H1 (cell line): Measurements from ENCODE around the gene TAS2R41. TPM values are rescaled to one million over a fixed set of nuclear protein-coding genes. Genes with fewer than 3 reads are reported as not detected.

Source experiments
- SP4 ChIP-seq: IDR thresholded peaks from 2 replicates; pipeline ENCODE4 v1.6.1; 2012; ENCODE audit warnings: low read length, inconsistent platforms
- TCF12 ChIP-seq: IDR thresholded peaks from 2 replicates; pipeline ENCODE4 v1.6.1; 2011; ENCODE audit warnings: low read depth, mild to moderate bottlenecking, low read length
- polyA plus RNA-seq, 7 experiments: library from polyadenylated mRNA; depleted of rRNA in 3 of 7; stranded (reverse) in 5 of 7; unstranded in 2 of 7; fragments of >200 nt in 5 of 7; fragments of 200-250 nt in 2 of 7; gene quantifications; 1 replicate in 5 of 7; 2 replicates in 1 of 7; 4 replicates in 1 of 7; pipeline versions ENCODE4 v1.2.1 to v1.2.3, GENCODE V29; 2011 to 2013; ENCODE audit warnings: missing spikeins in 2 of 7, mixed read lengths in 2 of 7
- total RNA-seq: library from RNA; stranded (reverse); fragmentation: NEBNext Ultra II Directional; extraction: Animal tissue kit (Norgen Biotek cat#: 25700); gene quantifications from 2 replicates; pipeline ENCODE4 v1.2.1, GENCODE V29; 2021
- TF ChIP-seq, protein P1 (sequence below), 3 experiments: IDR thresholded peaks; 1 replicate in 2 of 3; 2 replicates in 1 of 3; pipeline versions ENCODE4 v1.5.1 to v1.6.1; 2011; ENCODE audit warnings: low read length in 3 of 3, mild to moderate bottlenecking in 3 of 3, inconsistent platforms in 2 of 3, low read depth in 1 of 3, moderate library complexity in 1 of 3; ENCODE audit not compliant: insufficient read depth in 1 of 3; ENCODE audit errors: control extremely low read depth in 1 of 3
- TF ChIP-seq, protein P2 (sequence below): IDR thresholded peaks from 2 replicates; pipeline ENCODE4 v1.6.1; 2011; ENCODE audit warnings: low read depth, mild to moderate bottlenecking, low read length; ENCODE audit not compliant: insufficient read depth

TAS2R41 gene
- total and polyA plus RNA-seq, 2 of the 8 experiments (the other 6 are each of a cell fraction or from before 2014, with no cell fraction given), result 0.12 TPM; not detected in 1

DNA sequence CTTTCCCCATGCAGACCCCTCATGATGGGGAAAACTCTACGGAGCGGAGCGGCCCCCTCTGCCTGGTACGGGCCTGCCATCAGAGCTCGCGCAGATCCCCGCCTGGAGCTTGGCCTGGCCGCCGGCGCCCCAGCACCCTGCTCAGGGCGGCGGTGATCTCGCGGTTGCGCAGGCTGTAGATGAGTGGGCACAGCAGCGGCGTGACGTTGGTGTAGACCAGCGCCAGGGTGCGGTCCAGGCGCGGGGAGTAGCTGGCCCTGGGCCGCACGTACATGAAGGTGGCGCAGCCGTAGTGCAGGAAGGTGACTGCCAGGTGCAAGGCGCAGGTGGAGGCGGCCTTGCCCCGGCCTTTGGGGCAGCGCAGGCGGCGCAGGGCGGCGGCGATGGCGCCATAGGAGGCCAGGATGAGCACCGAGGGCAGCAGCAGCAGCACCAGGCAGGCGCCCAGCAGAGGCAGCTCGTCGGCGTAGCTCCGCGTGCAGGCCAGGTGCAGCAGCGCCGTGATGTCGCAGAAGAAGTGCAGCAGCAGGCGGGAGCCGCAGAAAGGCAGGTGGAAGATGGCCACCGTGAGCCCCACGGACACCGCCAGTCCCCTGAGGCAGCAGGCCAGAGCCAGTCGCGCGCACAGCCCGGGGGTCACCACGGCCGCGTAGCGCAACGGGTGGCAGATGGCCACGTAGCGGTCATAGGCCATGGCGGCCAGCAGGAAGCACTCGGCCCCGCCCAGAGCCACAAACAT, 33.4 kb downstream of the TAS2R41 start (continued):
- TF ChIP-seq, protein P1, sequence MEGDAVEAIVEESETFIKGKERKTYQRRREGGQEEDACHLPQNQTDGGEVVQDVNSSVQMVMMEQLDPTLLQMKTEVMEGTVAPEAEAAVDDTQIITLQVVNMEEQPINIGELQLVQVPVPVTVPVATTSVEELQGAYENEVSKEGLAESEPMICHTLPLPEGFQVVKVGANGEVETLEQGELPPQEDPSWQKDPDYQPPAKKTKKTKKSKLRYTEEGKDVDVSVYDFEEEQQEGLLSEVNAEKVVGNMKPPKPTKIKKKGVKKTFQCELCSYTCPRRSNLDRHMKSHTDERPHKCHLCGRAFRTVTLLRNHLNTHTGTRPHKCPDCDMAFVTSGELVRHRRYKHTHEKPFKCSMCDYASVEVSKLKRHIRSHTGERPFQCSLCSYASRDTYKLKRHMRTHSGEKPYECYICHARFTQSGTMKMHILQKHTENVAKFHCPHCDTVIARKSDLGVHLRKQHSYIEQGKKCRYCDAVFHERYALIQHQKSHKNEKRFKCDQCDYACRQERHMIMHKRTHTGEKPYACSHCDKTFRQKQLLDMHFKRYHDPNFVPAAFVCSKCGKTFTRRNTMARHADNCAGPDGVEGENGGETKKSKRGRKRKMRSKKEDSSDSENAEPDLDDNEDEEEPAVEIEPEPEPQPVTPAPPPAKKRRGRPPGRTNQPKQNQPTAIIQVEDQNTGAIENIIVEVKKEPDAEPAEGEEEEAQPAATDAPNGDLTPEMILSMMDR (IDR thresholded peaks at IDR 0.05; ENCODE audit: control extremely low read depth in 1 of 3, insufficient read depth in 1 of 3, low read depth in 1 of 3, low read length in 3 of 3), result no peak
- TF ChIP-seq SP4 (no peak), TCF12 (no peak)
- TF ChIP-seq, protein P2, sequence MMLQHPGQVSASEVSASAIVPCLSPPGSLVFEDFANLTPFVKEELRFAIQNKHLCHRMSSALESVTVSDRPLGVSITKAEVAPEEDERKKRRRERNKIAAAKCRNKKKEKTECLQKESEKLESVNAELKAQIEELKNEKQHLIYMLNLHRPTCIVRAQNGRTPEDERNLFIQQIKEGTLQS, result no peak
